C4-2B (cell line): Measurements from ENCODE around the gene BCL2L14.

Source experiments
- H3K27ac ChIP-seq: fragments of 450-650 bp; 2 replicates; pipeline ENCODE4 v1.5.1; 2017
- CTCF ChIP-seq: fragments of 450-650 bp; conservative IDR thresholded peaks from 2 replicates; pipeline ENCODE4 v1.5.1; 2017; ENCODE audit warnings: mild to moderate bottlenecking
- ZFX ChIP-seq: fragments of 450-650 bp; IDR thresholded peaks from 2 replicates; pipeline ENCODE4 v1.6.1; 2017

The BCL2L14 gene

GRCh38 chr12:12039897-12040296 lies 30.8 kb upstream of the BCL2L14 start:
- no peak overlapping the region for H3K27ac ChIP-seq

GRCh38 chr12:12046401-12046800 lies 24.3 kb upstream of the BCL2L14 start:
- TF ChIP-seq ZFX: no peak
- no peak overlapping the region for H3K27ac ChIP-seq

More at GRCh38 chr12:12039897-12040296, 30.8 kb upstream of the BCL2L14 start:
- TF ChIP-seq CTCF (no peak), ZFX (no peak)

DNA sequence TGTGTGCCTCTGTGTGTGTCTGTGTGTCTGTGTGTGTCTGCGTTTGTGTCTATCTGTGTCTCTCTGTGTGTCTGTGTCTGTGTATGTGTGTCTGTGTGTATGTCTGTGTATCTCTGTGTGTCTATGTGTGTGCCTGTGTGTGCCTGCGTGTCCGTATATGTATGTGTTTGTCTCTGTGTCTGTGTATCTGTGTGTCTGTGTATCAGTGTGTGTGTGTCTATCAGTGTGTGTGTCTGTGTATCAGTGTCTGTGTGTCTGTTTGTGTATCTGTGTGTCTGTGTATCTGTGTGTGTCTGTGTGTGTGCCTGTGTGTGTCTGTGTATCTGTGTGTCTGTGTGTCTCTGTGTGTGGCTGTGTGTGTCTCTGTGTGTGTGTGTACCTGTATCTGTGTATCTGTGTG lies 23.1 kb upstream of the BCL2L14 start:
- TF ChIP-seq CTCF: no peak
- TF ChIP-seq ZFX: no peak
- H3K27ac ChIP-seq: no peak overlapping the region; the same call in 1 of the 2 replicates

- no peak overlapping the region; the same call in 1 of the 2 replicates for H3K27ac ChIP-seq
- TF ChIP-seq ZFX (no peak), CTCF (no peak)
These were observed 22.5 kb upstream of the BCL2L14 start for GRCh38 chr12:12048266-12048665.

GRCh38 chr12:12048714-12049113 lies 22.0 kb upstream of the BCL2L14 start:
- no peak for TF ChIP-seq CTCF
- no peak for TF ChIP-seq ZFX

GRCh38 chr12:12051668-12052067 lies 19.1 kb upstream of the BCL2L14 start:
- no peak overlapping the region for H3K27ac ChIP-seq
- no peak for TF ChIP-seq ZFX
- no peak for TF ChIP-seq CTCF

More at GRCh38 chr12:12048714-12049113, 22.0 kb upstream of the BCL2L14 start:
- no peak overlapping the region for H3K27ac ChIP-seq

DNA sequence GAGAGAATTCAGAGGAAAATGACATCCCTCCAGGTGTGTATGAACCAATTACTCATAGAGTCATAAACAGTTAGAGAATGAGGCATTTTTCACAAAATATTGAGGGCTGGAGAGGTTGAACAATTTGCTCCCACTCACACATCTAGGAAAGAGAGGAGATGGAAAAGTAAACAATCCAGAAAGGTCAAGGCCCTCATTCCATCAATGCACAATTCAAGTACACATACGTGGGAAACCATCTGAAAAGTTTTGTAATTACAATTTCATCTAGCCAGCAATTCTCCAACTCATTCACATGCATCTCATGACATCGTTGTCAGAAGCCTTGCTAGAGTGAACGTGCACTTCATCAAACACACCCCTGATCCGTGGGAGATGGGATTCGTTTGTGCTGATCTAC lies 15.7 kb upstream of the BCL2L14 start:
- peak overlapping the region; percentile 76; the same call in 1 of the 2 replicates for H3K27ac ChIP-seq
- TF ChIP-seq CTCF (no peak), ZFX (no peak)

DNA sequence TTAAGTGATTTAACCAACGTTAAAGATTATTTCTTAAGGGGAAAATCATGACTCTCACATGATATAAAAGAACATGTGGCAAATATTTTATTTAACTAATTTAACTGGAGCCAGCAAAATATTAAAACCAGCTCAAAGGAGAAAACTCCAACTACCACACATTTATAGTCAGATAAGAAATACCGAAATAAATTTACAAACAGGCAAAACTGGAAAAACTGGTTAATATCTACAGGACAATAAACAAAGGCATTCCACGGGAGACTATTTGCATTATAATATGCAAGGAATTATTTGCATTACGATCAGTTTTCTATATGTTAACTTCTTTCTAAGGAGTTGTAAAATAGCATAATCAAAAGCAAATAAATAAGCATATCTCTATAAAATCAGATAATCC lies 13.8 kb upstream of the BCL2L14 start:
- TF ChIP-seq CTCF (no peak), ZFX (no peak)
- H3K27ac ChIP-seq: peak overlapping the region; percentile 76
